SU-DHL-6 (cell line): ENCODE measurements around the gene SYNJ1.

Source experiments
- CTCF ChIP-seq: fragments of 200-600 bp; sonication (generic); IDR thresholded peaks from one replicate; pipeline ENCODE4 v1.5.1; 2017; ENCODE audit warnings: antibody characterized with exemption, mild to moderate bottlenecking, low read length, moderate library complexity; ENCODE audit not compliant: insufficient read depth, poor library complexity, severe bottlenecking
- EZH2phosphoT487 ChIP-seq: fragments of 200-600 bp; sonication (generic), shearing (Covaris generic); conservative IDR thresholded peaks from 2 replicates; pipeline ENCODE4 v1.6.1; 2018; ENCODE audit warnings: mild to moderate bottlenecking, antibody characterized with exemption, low read length, moderate library complexity, mixed read lengths

- no peak for TF ChIP-seq EZH2phosphoT487
- no peak for TF ChIP-seq CTCF
Observed at GRCh38 chr21:32728848-32729247, 1.0 kb upstream of the SYNJ1 start.
